Endothelial cell of umbilical vein (primary cell): Measurements from ENCODE around the gene ZNRF3. TPM values are rescaled to one million over a fixed set of nuclear protein-coding genes. Genes with fewer than 3 reads are reported as not detected.
A peak's percentile ranks its signal among the peaks of the same experiment; 100 is the strongest.

ENCODE experiments used
- BruUV-seq: library from RNA; stranded (reverse); fragments of 400-500 nt; replicated peaks from 2 replicates; lab custom pipeline; 2021; lab: Mats Ljungman, UMichigan
- CTCF ChIA-PET: fragments of 300-600, 350-600 bp; sonication (Branson Sonifier 250); formaldehyde crosslinking; loops from one replicate; lab custom pipeline; 2021; ENCODE audit warnings: antibody characterized with exemption, inconsistent platforms; lab: Charles Lee
- POLR2A ChIA-PET: fragments of 300-600, 350-600 bp; sonication (Branson Sonifier 250); formaldehyde crosslinking; loops from one replicate; lab custom pipeline; 2021; ENCODE audit warnings: antibody characterized with exemption, inconsistent platforms; lab: Charles Lee
- DNase-seq: peaks from one replicate; pipeline ENCODE4 v3.0.0-alpha.2; 2011; ENCODE audit warnings: low read depth, low spot score
- FAIRE-seq: peaks from 2 replicates; lab custom pipeline; 2011; peaks lifted over from hg19 to GRCh38; lab: Jason Lieb, UNC
- H2AFZ ChIP-seq: 2 replicates; pipeline ENCODE4 v1.6.0; 2012; ENCODE audit warnings: low read depth, low read length, control low read depth, inconsistent platforms
- H3K27ac ChIP-seq: 2 replicates; pipeline ENCODE4 v1.5.1; 2011; ENCODE audit warnings: low read depth, mild to moderate bottlenecking, control low read depth, low read length, moderate library complexity; ENCODE audit not compliant: insufficient read depth
- H3K27me3 ChIP-seq, 2 experiments: 2 replicates each; pipeline versions ENCODE4 v1.6.0 to v1.6.1; 2011; ENCODE audit warnings: low read length in 2 of 2, mixed read lengths in 1 of 2; ENCODE audit not compliant: control insufficient read depth in 2 of 2, insufficient read depth in 2 of 2
- H3K36me3 ChIP-seq, 2 experiments: 2 replicates in 1 of 2; 3 replicates in 1 of 2; pipeline ENCODE4 v1.5.1; 2011; ENCODE audit warnings: low read length in 2 of 2, mild to moderate bottlenecking in 1 of 2, moderate library complexity in 1 of 2; ENCODE audit not compliant: control insufficient read depth in 2 of 2, insufficient read depth in 2 of 2; ENCODE audit errors: extremely low read depth in 1 of 2
- H3K4me1 ChIP-seq: 3 replicates; pipeline ENCODE4 v1.5.1; 2011; ENCODE audit warnings: mild to moderate bottlenecking, low read length; ENCODE audit not compliant: control insufficient read depth, insufficient read depth; ENCODE audit errors: extremely low read depth
- H3K4me2 ChIP-seq: 2 replicates; pipeline ENCODE4 v1.6.1; 2011; ENCODE audit warnings: low read length, control low read depth, mixed read lengths; ENCODE audit not compliant: insufficient read depth
- H3K4me3 ChIP-seq, 3 experiments: fragments of 200-600 bp in 1 of 3; sonication (generic), shearing (Covaris generic) in 1 of 3; replicated peaks in 1 of 3; 2 replicates each; pipeline ENCODE4 v1.5.1; 2011 to 2016; ENCODE audit warnings: control low read depth in 3 of 3, low read length in 3 of 3, mild to moderate bottlenecking in 2 of 3, inconsistent platforms in 1 of 3, low read depth in 1 of 3, moderate library complexity in 1 of 3; ENCODE audit not compliant: insufficient read depth in 1 of 3
- H3K79me2 ChIP-seq: 2 replicates; pipeline ENCODE4 v1.6.0; 2012; ENCODE audit warnings: low read length, inconsistent platforms; ENCODE audit not compliant: control insufficient read depth, insufficient read depth
- H3K9ac ChIP-seq: replicated peaks from 2 replicates; pipeline ENCODE3; 2011; ENCODE audit warnings: low read length, control low read depth; ENCODE audit not compliant: insufficient read depth; ENCODE audit errors: extremely low read depth
- H3K9me1 ChIP-seq: replicated peaks from 3 replicates; pipeline ENCODE4 v1.6.0; 2011; ENCODE audit warnings: mild to moderate bottlenecking, low read length; ENCODE audit not compliant: control insufficient read depth, insufficient read depth; ENCODE audit errors: extremely low read depth
- H3K9me3 ChIP-seq: replicated peaks from 2 replicates; pipeline ENCODE4 v1.5.1; 2012; ENCODE audit warnings: low read length, inconsistent platforms; ENCODE audit not compliant: control insufficient read depth, insufficient read depth
- H4K20me1 ChIP-seq: replicated peaks from 2 replicates; pipeline ENCODE3; 2011; ENCODE audit warnings: mild to moderate bottlenecking, low read length; ENCODE audit not compliant: control insufficient read depth, insufficient read depth; ENCODE audit errors: extremely low read depth
- EZH2 ChIP-seq: IDR thresholded peaks from 2 replicates; pipeline ENCODE4 v1.6.1; 2012; ENCODE audit warnings: borderline replicate concordance, low read depth, mild to moderate bottlenecking, moderate library complexity, low read length, inconsistent platforms; ENCODE audit not compliant: severe bottlenecking
- FOS ChIP-seq: IDR thresholded peaks from 2 replicates; pipeline ENCODE4 v1.6.1; 2011; ENCODE audit warnings: mild to moderate bottlenecking, low read length, moderate library complexity, borderline replicate concordance; ENCODE audit not compliant: insufficient read depth
- GATA2 ChIP-seq: IDR thresholded peaks from 2 replicates; pipeline ENCODE4 v1.7.0; 2011; ENCODE audit warnings: low read depth, mild to moderate bottlenecking, moderate library complexity, mixed read lengths, low read length; ENCODE audit not compliant: insufficient read length, insufficient read depth
- JUN ChIP-seq: IDR thresholded peaks from 2 replicates; pipeline ENCODE4 v1.6.1; 2011; ENCODE audit warnings: borderline replicate concordance, low read depth; ENCODE audit not compliant: insufficient read length, insufficient read depth
- MYC ChIP-seq: IDR thresholded peaks from one replicate; pipeline ENCODE4 v1.6.1; 2011; ENCODE audit warnings: mild to moderate bottlenecking, low read depth, low read length
- POLR2A ChIP-seq: IDR thresholded peaks from 2 replicates; pipeline ENCODE4 v1.6.1; 2012; ENCODE audit warnings: low read depth, mild to moderate bottlenecking, control low read depth, low read length
- POLR2AphosphoS5 ChIP-seq: IDR thresholded peaks from 2 replicates; pipeline ENCODE4 v1.6.1; 2012; ENCODE audit warnings: low read depth, mild to moderate bottlenecking, control low read depth, low read length, moderate library complexity; ENCODE audit not compliant: insufficient read depth
- dilution Hi-C: fragments of 300-500 bp; cut with MboI; formaldehyde crosslinking; loops from one replicate; pipeline ENCODE4 v1.15.0; 2019; ENCODE audit warnings: low sequenced_read_pairs; ENCODE audit not compliant: extremely low pct_ligation_motif_present
- intact Hi-C: fragments of 100-400 bp; cut with micrococcal nuclease; formaldehyde crosslinking; loops from one replicate; pipeline ENCODE4 v1.10.0; 2022
- polyA plus RNA-seq, 4 experiments: library from polyadenylated mRNA; depleted of rRNA in 3 of 4; stranded (reverse) in 3 of 4; unstranded in 1 of 4; fragments of >200 nt; gene quantifications; 2 replicates each; pipeline versions ENCODE4 v1.2.1 to v1.2.3, GENCODE V29; 2011 to 2012; ENCODE audit warnings: missing spikeins in 1 of 4
- total RNA-seq: library from RNA; stranded (reverse); gene quantifications from 2 replicates; pipeline ENCODE4 v1.2.3, GENCODE V29; 2021
- TF ChIP-seq, protein P1 (sequence below): IDR thresholded peaks from 2 replicates; pipeline ENCODE4 v1.6.1; 2011; ENCODE audit not compliant: insufficient read depth, insufficient read length
- TF ChIP-seq, protein P2 (sequence below), 2 donors: IDR thresholded peaks; 1 replicate in 1 of 2; 2 replicates in 1 of 2; pipeline ENCODE4 v1.5.1; 2011; ENCODE audit warnings: low read length in 2 of 2, mild to moderate bottlenecking in 2 of 2, moderate library complexity in 2 of 2, control low read depth in 1 of 2, inconsistent platforms in 1 of 2, low read depth in 1 of 2; ENCODE audit not compliant: insufficient read depth in 1 of 2; ENCODE audit errors: extremely low read depth in 1 of 2

The ZNRF3 gene
- total and polyA plus RNA-seq, 2 donors (not counting 3 experiments of a cell fraction or from before 2014, with no cell fraction given): 2.7 to 5.2 TPM

DNA sequence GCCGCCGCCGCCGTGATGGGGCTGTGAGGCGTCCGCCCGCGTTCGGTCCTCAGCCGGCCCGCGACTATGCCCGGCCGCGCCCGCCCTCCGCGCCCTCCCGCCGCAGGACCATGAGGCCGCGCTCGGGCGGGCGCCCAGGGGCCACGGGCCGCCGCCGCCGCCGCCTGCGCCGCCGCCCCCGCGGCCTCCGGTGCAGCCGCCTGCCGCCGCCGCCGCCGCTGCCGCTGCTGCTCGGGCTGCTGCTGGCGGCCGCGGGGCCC is 215 bp downstream of the ZNRF3 start:
- no peaks in the 10 kb centered on the region for H3K27me3 ChIP-seq
- dilution Hi-C loops (no loop called here), intact Hi-C loops (loop anchor here (1.0 to 5.0 kb wide), 2 partner anchors 54 to 148 kb away; no protein-coding TSS in a partner anchor)
- no peak overlapping the region for H3K27ac ChIP-seq
- peaks cover 11% of the 10 kb centered on the region for H3K4me1 ChIP-seq
- H4K20me1 ChIP-seq: no peaks in the 10 kb centered on the region
- POLR2A ChIA-PET: no interaction called here
- TF ChIP-seq POLR2A: no peak
- TF ChIP-seq GATA2: no peak
- no peak for TF ChIP-seq MYC
- TF ChIP-seq, protein P1, sequence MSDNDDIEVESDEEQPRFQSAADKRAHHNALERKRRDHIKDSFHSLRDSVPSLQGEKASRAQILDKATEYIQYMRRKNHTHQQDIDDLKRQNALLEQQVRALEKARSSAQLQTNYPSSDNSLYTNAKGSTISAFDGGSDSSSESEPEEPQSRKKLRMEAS: no peak
- TF ChIP-seq FOS: no peak
- peaks cover 5% of the 10 kb centered on the region for H3K79me2 ChIP-seq
- H3K9ac ChIP-seq: no peak overlapping the region
- CTCF ChIA-PET: interaction anchor here (1.2 to 3.2 kb wide), 4 partner anchors 10 to 283 kb away, joined by 3 to 32 read pairs (median 6); no protein-coding TSS in a partner anchor
- DNase-seq: no peak
- no peak overlapping the region for H2AFZ ChIP-seq
- BruUV-seq: no TSS peak
- H3K4me2 ChIP-seq: no peak overlapping the region
- no peak for FAIRE-seq
- H3K9me1 ChIP-seq: no peaks in the 10 kb centered on the region
- H3K4me3 ChIP-seq: peak overlapping the region in 1 of 3 experiments; percentile 55
- H3K9me3 ChIP-seq: no peaks in the 10 kb centered on the region
- no peaks in the 10 kb centered on the region for H3K36me3 ChIP-seq

DNA sequence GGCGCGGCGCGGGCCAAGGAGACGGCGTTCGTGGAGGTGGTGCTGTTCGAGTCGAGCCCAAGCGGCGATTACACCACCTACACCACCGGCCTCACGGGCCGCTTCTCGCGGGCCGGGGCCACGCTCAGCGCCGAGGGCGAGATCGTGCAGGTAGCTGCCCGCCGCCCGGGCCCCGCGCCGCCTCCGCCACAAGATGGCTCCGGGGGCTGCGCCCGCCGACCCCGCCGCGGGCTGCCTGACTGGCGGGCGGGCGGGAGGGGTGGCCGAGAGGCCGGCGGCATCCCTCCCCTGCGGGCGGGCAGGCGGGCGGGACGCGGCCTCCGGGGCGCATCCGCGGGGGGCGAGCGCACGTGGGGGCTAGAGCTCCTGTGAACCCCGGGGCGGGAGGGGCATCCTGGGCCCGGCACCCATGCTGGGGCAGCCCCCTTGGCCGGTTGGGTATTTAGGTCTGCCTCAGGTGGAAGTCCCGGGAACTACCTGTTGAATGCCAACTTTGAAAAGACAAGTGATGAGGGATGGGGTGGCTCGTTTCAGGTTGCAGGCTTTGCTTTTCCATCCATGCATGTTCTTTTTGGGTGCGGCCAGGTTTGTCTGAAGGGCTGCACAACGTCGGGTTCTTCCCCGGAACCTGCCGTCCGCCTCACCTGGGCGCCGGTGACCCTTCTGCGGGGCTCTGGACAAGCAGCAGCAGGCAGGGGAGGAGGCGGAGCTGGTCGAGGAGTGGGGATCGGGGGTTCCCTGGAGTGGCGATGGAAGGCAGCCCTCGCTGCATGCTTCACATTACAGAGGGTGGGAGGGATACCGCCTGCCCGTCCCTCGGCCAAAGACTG is 760 bp downstream of the ZNRF3 start:
- no peak for FAIRE-seq
- no peak overlapping the region for H3K9ac ChIP-seq

More for the DNA sequence above, 760 bp downstream of the ZNRF3 start:
- peak; percentile 27 for DNase-seq
- Histone ChIP-seq H3K4me3 (peak overlapping the region; percentile 51 to 55 (median 54)), H3K27me3 (no peaks in the 10 kb centered on the region), H3K9me3 (no peaks in the 10 kb centered on the region), H3K36me3 (no peaks in the 10 kb centered on the region), H3K4me1 (peaks cover 11% of the 10 kb centered on the region), H3K4me2 (peak overlapping the region; percentile 77), H2AFZ (no peak overlapping the region), H4K20me1 (no peaks in the 10 kb centered on the region), H3K27ac (no peak overlapping the region), H3K9me1 (no peaks in the 10 kb centered on the region), H3K79me2 (peaks cover 5% of the 10 kb centered on the region)
- intact Hi-C loops: loop anchor here (1.0 to 5.0 kb wide), 2 partner anchors 53 to 147 kb away; no protein-coding TSS in a partner anchor
- no peak for TF ChIP-seq EZH2
- TF ChIP-seq, protein P1: no peak
- TF ChIP-seq POLR2AphosphoS5: no peak
- TF ChIP-seq JUN: no peak
- TF ChIP-seq POLR2A: no peak
- TF ChIP-seq GATA2: no peak
- TF ChIP-seq, protein P2, sequence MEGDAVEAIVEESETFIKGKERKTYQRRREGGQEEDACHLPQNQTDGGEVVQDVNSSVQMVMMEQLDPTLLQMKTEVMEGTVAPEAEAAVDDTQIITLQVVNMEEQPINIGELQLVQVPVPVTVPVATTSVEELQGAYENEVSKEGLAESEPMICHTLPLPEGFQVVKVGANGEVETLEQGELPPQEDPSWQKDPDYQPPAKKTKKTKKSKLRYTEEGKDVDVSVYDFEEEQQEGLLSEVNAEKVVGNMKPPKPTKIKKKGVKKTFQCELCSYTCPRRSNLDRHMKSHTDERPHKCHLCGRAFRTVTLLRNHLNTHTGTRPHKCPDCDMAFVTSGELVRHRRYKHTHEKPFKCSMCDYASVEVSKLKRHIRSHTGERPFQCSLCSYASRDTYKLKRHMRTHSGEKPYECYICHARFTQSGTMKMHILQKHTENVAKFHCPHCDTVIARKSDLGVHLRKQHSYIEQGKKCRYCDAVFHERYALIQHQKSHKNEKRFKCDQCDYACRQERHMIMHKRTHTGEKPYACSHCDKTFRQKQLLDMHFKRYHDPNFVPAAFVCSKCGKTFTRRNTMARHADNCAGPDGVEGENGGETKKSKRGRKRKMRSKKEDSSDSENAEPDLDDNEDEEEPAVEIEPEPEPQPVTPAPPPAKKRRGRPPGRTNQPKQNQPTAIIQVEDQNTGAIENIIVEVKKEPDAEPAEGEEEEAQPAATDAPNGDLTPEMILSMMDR (IDR thresholded peaks at IDR 0.05; ENCODE audit: extremely low read depth in 1 of 2, insufficient read depth in 1 of 2, low read depth in 1 of 2, low read length in 2 of 2): no peak
- TF ChIP-seq MYC: no peak
- CTCF ChIA-PET: interaction anchor here (1.6 to 3.2 kb wide), 3 partner anchors 10 to 157 kb away, joined by 4 to 32 read pairs (median 8); no protein-coding TSS in a partner anchor
- POLR2A ChIA-PET: no interaction called here
- no TSS peak for BruUV-seq
- dilution Hi-C loops: no loop called here
